ENCODE measurements around the gene SPATA32. TPM values are rescaled to one million over a fixed set of nuclear protein-coding genes. Genes with fewer than 3 reads are reported as not detected.

The SPATA32 gene
- total RNA-seq, 1 experiment from 2014 or later, result 0.48 TPM

DNA sequence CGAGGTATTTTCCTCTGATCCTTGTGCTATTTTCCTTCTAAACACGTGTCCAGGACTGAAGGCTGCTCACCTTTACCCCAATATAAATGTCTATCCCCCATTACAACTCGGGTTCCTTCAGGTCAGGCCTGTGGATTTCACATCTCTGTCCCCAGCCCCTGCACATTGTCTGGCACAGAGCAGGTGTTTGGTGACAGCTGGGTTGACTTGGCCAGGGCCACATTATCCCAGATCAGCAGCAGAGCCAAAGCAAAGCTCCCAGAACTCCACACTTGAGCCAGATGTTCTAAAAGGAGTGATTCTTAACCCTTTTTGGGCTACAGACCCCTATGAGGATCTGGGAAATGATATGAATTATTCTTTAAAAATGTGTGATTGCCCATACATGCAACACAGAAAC, 18.0 kb upstream of the SPATA32 start:
- ChIA-PET POLR2A (ENCODE audit: unreplicated experiment) (no interaction called here), CTCF (no interaction called here)
- Histone ChIP-seq H3K79me2 (ENCODE audit: low read depth) (0 out of 2 replicates have a peak, but pooled peaks cover 7% of the 10 kb centered on the region), H3K27me3 (ENCODE audit: insufficient read depth, low read depth) (no peaks in the 10 kb centered on the region), H3K9me2 (ENCODE audit: insufficient read depth) (no peaks in the 10 kb centered on the region), H2AFZ (no peak overlapping the region), H3K27ac (no peak overlapping the region), H4K20me1 (ENCODE audit: insufficient read depth) (no peaks in the 10 kb centered on the region), H3K4me1 (replicated peaks; ENCODE audit: insufficient read depth) (peaks cover 18% of the 10 kb centered on the region), H3K9me3 (ENCODE audit: insufficient read depth, low read depth) (no peaks in the 10 kb centered on the region), H3K4me2 (no peak overlapping the region), H3K36me3 (ENCODE audit: low read depth) (peaks cover 33% of the 10 kb centered on the region), H3K4me3 (no peak overlapping the region), H3F3A (ENCODE audit: insufficient read depth, low read depth) (peaks cover 65% of the 10 kb centered on the region)
- BruUV-seq (replicated peaks), result no TSS peak
- no peak for TF ChIP-seq EZH2 (IDR thresholded peaks at IDR 0.05; ENCODE audit: low read depth)
- intact Hi-C loops (cut with micrococcal nuclease; ENCODE audit: unreplicated experiment), result loop anchor here (5.0 kb wide), 2 partner anchors 37 to 147 kb away; partner anchors contain the start of gene MAP3K14
- no peak for DNase-seq

GRCh38 chr17:45277992-45278391, 16.1 kb upstream of the SPATA32 start:
- no peak overlapping the region for H3K4me3 ChIP-seq
- ChIA-PET CTCF (interaction anchor here (1.1 to 1.7 kb wide), 4 partner anchors 33 to 110 kb away, joined by 3 to 16 read pairs (median 6); no protein-coding TSS in a partner anchor), POLR2A (ENCODE audit: unreplicated experiment) (interaction anchor here (0.5 to 0.7 kb wide), 2 partner anchors 83 to 130 kb away, joined by 3 read pairs; partner anchors contain the start of gene HEXIM1)
- H3K27ac ChIP-seq, result peak overlapping the region; percentile 17
- no peak overlapping the region for H2AFZ ChIP-seq
- H3K79me2 ChIP-seq (ENCODE audit: low read depth), result 0 out of 2 replicates have a peak, but pooled peaks cover 7% of the 10 kb centered on the region
- no peaks in the 10 kb centered on the region for H3K27me3 ChIP-seq (ENCODE audit: insufficient read depth, low read depth)
- no peaks in the 10 kb centered on the region for H3K9me3 ChIP-seq (ENCODE audit: insufficient read depth, low read depth)
- peaks cover 70% of the 10 kb centered on the region for H3F3A ChIP-seq (ENCODE audit: insufficient read depth, low read depth)
- H3K9me2 ChIP-seq (ENCODE audit: insufficient read depth), result no peaks in the 10 kb centered on the region
- no peak for DNase-seq
- H3K4me1 ChIP-seq (replicated peaks; ENCODE audit: insufficient read depth), result peaks cover 18% of the 10 kb centered on the region
- H3K4me2 ChIP-seq, result peak overlapping the region; percentile 53
- TF ChIP-seq CTCF (conservative IDR thresholded peaks at IDR 0.05) (no peak), EZH2 (IDR thresholded peaks at IDR 0.05; ENCODE audit: low read depth) (no peak)
- peaks cover 30% of the 10 kb centered on the region for H3K36me3 ChIP-seq (ENCODE audit: low read depth)
- no peaks in the 10 kb centered on the region for H4K20me1 ChIP-seq (ENCODE audit: insufficient read depth)
- no TSS peak for BruUV-seq (replicated peaks)
- intact Hi-C loops (cut with micrococcal nuclease; ENCODE audit: unreplicated experiment), result loop anchor here (1.0 to 5.0 kb wide), 4 partner anchors 17 to 149 kb away; partner anchors contain the start of gene MAP3K14

- H3K27ac ChIP-seq, result peak overlapping the region; percentile 17
- peak overlapping the region; percentile 53 for H3K4me2 ChIP-seq
- no peaks in the 10 kb centered on the region for H3K9me3 ChIP-seq (ENCODE audit: insufficient read depth, low read depth)
- POLR2A ChIA-PET (ENCODE audit: unreplicated experiment), result interaction anchor here (0.5 to 0.7 kb wide), 4 partner anchors 46 to 1254 kb away, joined by 3 to 4 read pairs (median 4); partner anchors contain the start of gene HEXIM1
- no peaks in the 10 kb centered on the region for H3K9me2 ChIP-seq (ENCODE audit: insufficient read depth)
- peaks cover 24% of the 10 kb centered on the region for H3K36me3 ChIP-seq (ENCODE audit: low read depth)
- no peak overlapping the region for H3K4me3 ChIP-seq
- H3K79me2 ChIP-seq (ENCODE audit: low read depth), result 0 out of 2 replicates have a peak, but pooled peaks cover 7% of the 10 kb centered on the region
- no peak overlapping the region for H2AFZ ChIP-seq
- DNase-seq, result peak; percentile 88 to 89
- BruUV-seq (replicated peaks), result no TSS peak
- intact Hi-C loops (cut with micrococcal nuclease; ENCODE audit: unreplicated experiment), result loop anchor here (1.0 to 5.0 kb wide), 4 partner anchors 17 to 150 kb away; partner anchors contain the start of gene MAP3K14
- no peak for TF ChIP-seq EZH2 (IDR thresholded peaks at IDR 0.05; ENCODE audit: low read depth)
- TF ChIP-seq CTCF (conservative IDR thresholded peaks at IDR 0.05), result peak; percentile 95
- no peaks in the 10 kb centered on the region for H3K27me3 ChIP-seq (ENCODE audit: insufficient read depth, low read depth)
- H3K4me1 ChIP-seq (replicated peaks; ENCODE audit: insufficient read depth), result peaks cover 18% of the 10 kb centered on the region
- CTCF ChIA-PET, result interaction anchor here (0.6 to 1.7 kb wide), 7 partner anchors 34 to 148 kb away, joined by 3 to 16 read pairs (median 6); no protein-coding TSS in a partner anchor
- H3F3A ChIP-seq (ENCODE audit: insufficient read depth, low read depth), result peaks cover 65% of the 10 kb centered on the region
- H4K20me1 ChIP-seq (ENCODE audit: insufficient read depth), result no peaks in the 10 kb centered on the region
Observed at GRCh38 chr17:45277216-45277849, 15.4 kb upstream of the SPATA32 start.

Data from PC-9 (cell line).